CD4-positive, alpha-beta T cell (primary cell): ENCODE data around the gene JPT1. TPM values are rescaled to one million over a fixed set of nuclear protein-coding genes. Genes with fewer than 3 reads are reported as not detected.
A peak's percentile ranks its signal among the peaks of the same experiment; 100 is the strongest.

Experiments used
- ATAC-seq: fragments of 200-7000 bp; cut with Tn5 transposase; one replicate; pipeline ENCODE4 v1.10.0; 2022; ENCODE audit warnings: mild to moderate bottlenecking; ENCODE audit not compliant: poor library complexity
- CTCF ChIA-PET: fragments of 350-600 bp; sonication (Branson Sonifier 250); formaldehyde crosslinking; loops from one replicate; lab custom pipeline; 2021; ENCODE audit warnings: antibody characterized with exemption, inconsistent platforms; lab: Charles Lee
- POLR2A ChIA-PET: fragments of 350-600 bp; sonication (Branson Sonifier 250); formaldehyde crosslinking; loops from one replicate; lab custom pipeline; 2021; ENCODE audit warnings: antibody characterized with exemption, inconsistent platforms; lab: Charles Lee
- DNase-seq, 14 experiments: peaks; one replicate each; pipeline ENCODE4 v3.0.0-alpha.2; 2013 to 2020; ENCODE audit warnings: mixed read lengths in 2 of 14
- H3K27ac ChIP-seq, 2 donors: one replicate each; pipeline versions ENCODE4 v1.5.1 to v1.7.0; 2013; ENCODE audit warnings: low read length in 2 of 2, low read depth in 1 of 2, mild to moderate bottlenecking in 1 of 2
- H3K27me3 ChIP-seq, 2 experiments: 1 replicate in 1 of 2; 2 replicates in 1 of 2; pipeline versions ENCODE4 v1.6.1 to v1.7.0; 2013; ENCODE audit warnings: low read length in 2 of 2, control low read depth in 1 of 2, mild to moderate bottlenecking in 1 of 2, moderate library complexity in 1 of 2; ENCODE audit not compliant: insufficient read depth in 2 of 2, control insufficient read depth in 1 of 2
- H3K36me3 ChIP-seq: one replicate; pipeline ENCODE4 v1.6.1; 2013; ENCODE audit warnings: low read length, control low read depth; ENCODE audit not compliant: insufficient read depth
- H3K4me1 ChIP-seq: one replicate; pipeline ENCODE4 v1.6.1; 2013; ENCODE audit warnings: low read length, control low read depth; ENCODE audit not compliant: insufficient read depth
- H3K4me3 ChIP-seq: one replicate; pipeline ENCODE4 v1.5.1; 2013; ENCODE audit warnings: mild to moderate bottlenecking, low read length, moderate library complexity
- H3K9me3 ChIP-seq, 2 experiments: 1 replicate in 1 of 2; 2 replicates in 1 of 2; pipeline versions ENCODE4 v1.6.1 to v1.7.0; 2013; ENCODE audit warnings: low read length in 2 of 2, mild to moderate bottlenecking in 2 of 2, control low read depth in 1 of 2, moderate library complexity in 1 of 2; ENCODE audit not compliant: control insufficient read depth in 1 of 2, insufficient read depth in 1 of 2
- H3K27ac Mint-ChIP-seq: one replicate; pipeline ENCODE4 v1.8.0; 2020; ENCODE audit warnings: mixed read lengths
- H3K27me3 Mint-ChIP-seq: one replicate; pipeline ENCODE4 v1.8.0; 2021; ENCODE audit warnings: mixed read lengths
- H3K36me3 Mint-ChIP-seq: one replicate; pipeline ENCODE4 v1.8.0; 2021; ENCODE audit warnings: low read depth, mixed read lengths
- H3K4me1 Mint-ChIP-seq: one replicate; pipeline ENCODE4 v1.8.0; 2021; ENCODE audit warnings: low read depth, mixed read lengths
- H3K4me3 Mint-ChIP-seq: one replicate; pipeline ENCODE4 v1.8.0; 2020; ENCODE audit warnings: mild to moderate bottlenecking, mixed read lengths
- H3K9me3 Mint-ChIP-seq: one replicate; pipeline ENCODE4 v1.8.0; 2020; ENCODE audit warnings: mixed read lengths
- intact Hi-C, 2 experiments: fragments of 100-400 bp; cut with DNase I in 1 of 2; cut with micrococcal nuclease in 1 of 2; formaldehyde crosslinking; loops; one replicate each; pipeline versions ENCODE4 v1.15.1 to v1.9.0; 2023 to 2025; cut with DNase I, micrococcal nuclease
- total RNA-seq, 174 experiments: library from RNA in 2 of 174; stranded (reverse) in 2 of 174; gene quantifications; one replicate each; pipeline ENCODE4 v1.2.3 and lab custom pipeline; 2021 to 2026
- TF ChIP-seq, protein P1 (sequence below): fragments of 200-600 bp; IDR thresholded peaks from one replicate; pipeline ENCODE4 v1.8.0; 2022; ENCODE audit warnings: antibody characterized with exemption, mild to moderate bottlenecking

Gene JPT1
- total RNA-seq, 2 experiments from 2014 or later = 21.3 to 25.5 TPM

- Histone ChIP-seq H3K36me3 (peaks cover 7% of the 10 kb centered on the region), H3K27ac (no peak overlapping the region), H3K9me3 (peaks cover 0 to 4% of the 10 kb centered on the region in 2 experiments), H3K4me3 (no peak overlapping the region), H3K27me3 (no peaks in the 10 kb centered on the region), H3K4me1 (peaks cover 7% of the 10 kb centered on the region)
- TF ChIP-seq, protein P1, sequence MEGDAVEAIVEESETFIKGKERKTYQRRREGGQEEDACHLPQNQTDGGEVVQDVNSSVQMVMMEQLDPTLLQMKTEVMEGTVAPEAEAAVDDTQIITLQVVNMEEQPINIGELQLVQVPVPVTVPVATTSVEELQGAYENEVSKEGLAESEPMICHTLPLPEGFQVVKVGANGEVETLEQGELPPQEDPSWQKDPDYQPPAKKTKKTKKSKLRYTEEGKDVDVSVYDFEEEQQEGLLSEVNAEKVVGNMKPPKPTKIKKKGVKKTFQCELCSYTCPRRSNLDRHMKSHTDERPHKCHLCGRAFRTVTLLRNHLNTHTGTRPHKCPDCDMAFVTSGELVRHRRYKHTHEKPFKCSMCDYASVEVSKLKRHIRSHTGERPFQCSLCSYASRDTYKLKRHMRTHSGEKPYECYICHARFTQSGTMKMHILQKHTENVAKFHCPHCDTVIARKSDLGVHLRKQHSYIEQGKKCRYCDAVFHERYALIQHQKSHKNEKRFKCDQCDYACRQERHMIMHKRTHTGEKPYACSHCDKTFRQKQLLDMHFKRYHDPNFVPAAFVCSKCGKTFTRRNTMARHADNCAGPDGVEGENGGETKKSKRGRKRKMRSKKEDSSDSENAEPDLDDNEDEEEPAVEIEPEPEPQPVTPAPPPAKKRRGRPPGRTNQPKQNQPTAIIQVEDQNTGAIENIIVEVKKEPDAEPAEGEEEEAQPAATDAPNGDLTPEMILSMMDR = no peak
- no peaks in the 10 kb centered on the region for H3K9me3 Mint-ChIP-seq
- POLR2A ChIA-PET = no interaction called here
- CTCF ChIA-PET = no interaction called here
- no peaks in the 10 kb centered on the region for H3K36me3 Mint-ChIP-seq
- H3K4me1 Mint-ChIP-seq = peaks cover 15% of the 10 kb centered on the region
- H3K27me3 Mint-ChIP-seq = no peaks in the 10 kb centered on the region
- DNase-seq (no peak), ATAC-seq (no peak)
- H3K27ac Mint-ChIP-seq = no peak overlapping the region
- H3K4me3 Mint-ChIP-seq = no peak overlapping the region
- intact Hi-C loops = no loop called here
These were observed 59.4 kb downstream of the JPT1 start for GRCh38 chr17:75094871-75095399.

DNA sequence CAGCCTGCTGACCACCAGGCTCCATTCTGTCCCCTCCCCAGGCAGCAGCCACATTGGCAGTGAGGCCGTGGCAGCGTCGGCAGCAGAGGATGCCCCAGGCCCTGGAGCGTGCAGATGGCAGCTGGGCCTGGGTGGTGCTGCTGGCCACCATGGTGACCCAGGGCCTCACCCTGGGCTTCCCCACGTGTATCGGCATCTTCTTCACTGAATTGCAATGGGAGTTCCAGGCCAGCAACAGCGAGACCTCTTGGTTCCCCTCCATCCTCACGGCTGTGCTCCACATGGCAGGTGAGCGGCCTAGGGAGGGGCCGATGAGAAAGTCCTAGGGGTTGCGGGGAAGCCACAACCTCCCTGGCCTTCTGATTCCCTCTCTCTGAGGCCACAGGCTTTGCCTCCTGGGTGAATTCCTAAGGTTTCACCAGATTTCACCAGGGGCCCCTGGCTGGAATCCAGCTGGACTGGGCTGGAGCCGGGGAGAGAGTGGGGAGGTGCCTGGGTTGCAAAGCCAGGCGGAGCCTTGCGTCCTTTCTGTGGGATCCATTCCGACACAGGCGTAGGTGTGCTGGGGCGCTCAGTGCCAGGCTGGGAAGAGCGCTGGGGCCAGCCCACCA is 60.7 kb downstream of the JPT1 start:
- ChIA-PET POLR2A (no interaction called here), CTCF (no interaction called here)
- Histone ChIP-seq H3K36me3 (peaks cover 4% of the 10 kb centered on the region), H3K4me3 (no peak overlapping the region), H3K4me1 (peaks cover 20% of the 10 kb centered on the region), H3K27ac (no peak overlapping the region), H3K27me3 (no peaks in the 10 kb centered on the region), H3K9me3 (peaks cover 0 to 4% of the 10 kb centered on the region in 2 experiments)
- H3K27me3 Mint-ChIP-seq = no peaks in the 10 kb centered on the region
- intact Hi-C loops = no loop called here
- TF ChIP-seq, protein P1 = no peak
- H3K4me1 Mint-ChIP-seq = peaks cover 28% of the 10 kb centered on the region
- H3K36me3 Mint-ChIP-seq = no peaks in the 10 kb centered on the region
- no peak overlapping the region for H3K27ac Mint-ChIP-seq
- H3K9me3 Mint-ChIP-seq = no peaks in the 10 kb centered on the region
- H3K4me3 Mint-ChIP-seq = no peak overlapping the region
- no peak for ATAC-seq
- no peak for DNase-seq

DNA sequence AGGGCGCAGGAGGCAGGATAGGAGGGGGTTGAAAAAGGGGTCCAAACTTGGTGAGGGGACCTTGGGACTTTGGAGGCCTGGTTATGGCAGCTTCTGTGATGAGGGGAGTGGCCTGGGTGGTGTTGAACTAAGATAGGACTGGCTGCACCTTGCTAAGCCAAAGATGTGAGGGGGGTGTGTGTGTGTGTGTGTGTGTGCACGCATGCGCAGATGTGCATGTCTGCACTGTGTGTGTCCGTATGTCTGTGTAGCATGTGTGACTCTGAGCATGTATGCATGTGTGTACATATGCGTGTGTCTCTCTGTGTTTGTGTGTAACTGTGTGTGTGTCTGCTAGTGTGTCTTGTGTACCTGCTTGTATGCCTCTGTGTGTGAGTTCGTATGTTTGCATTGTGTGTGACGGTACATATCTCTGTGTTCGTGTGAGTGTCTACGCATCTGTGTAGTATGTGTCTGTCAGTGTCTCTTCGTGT is 62.4 kb downstream of the JPT1 start:
- CTCF ChIA-PET = no interaction called here
- no peaks in the 10 kb centered on the region for H3K27me3 ChIP-seq
- Mint-ChIP-seq H3K27ac (no peak overlapping the region), H3K36me3 (no peaks in the 10 kb centered on the region), H3K4me1 (peaks cover 42% of the 10 kb centered on the region), H3K9me3 (no peaks in the 10 kb centered on the region), H3K27me3 (no peaks in the 10 kb centered on the region), H3K4me3 (peak overlapping the region; percentile 36)
- intact Hi-C loops = no loop called here
- TF ChIP-seq, protein P1 = no peak
- H3K9me3 ChIP-seq = peaks cover 0 to 4% of the 10 kb centered on the region in 2 experiments
- POLR2A ChIA-PET = no interaction called here
- no peak overlapping the region for H3K4me3 ChIP-seq
- ATAC-seq (no peak), DNase-seq (no peak)
- H3K4me1 ChIP-seq = peaks cover 36% of the 10 kb centered on the region
- H3K27ac ChIP-seq = no peak overlapping the region
- H3K36me3 ChIP-seq = no peaks in the 10 kb centered on the region
